HG03039 (cell line): ENCODE data around the gene CPNE4.
"Not testable (repeated sequence)": the region's sequence is repeated elsewhere in the genome, so short reads cannot be mapped to it uniquely, and the experiment has no call there.

Source experiments
- ATAC-seq: cut with Tn5 transposase; IDR thresholded peaks from one replicate; pipeline ENCODE4 v1.9.1; 2021; ENCODE audit warnings: mild to moderate bottlenecking, moderate library complexity; ENCODE audit not compliant: unreplicated experiment

The CPNE4 gene

GRCh38 chr3:132034486-132035464 is at the start of gene CPNE4:
CPNE4 (minus strand) TSS chr3:132035014.
- peak; percentile 74 for ATAC-seq

GRCh38 chr3:132083583-132084279 is 48.9 kb upstream of the CPNE4 start:
- no peak for ATAC-seq

- no peak for ATAC-seq
Measured at GRCh38 chr3:132083159-132083558, 48.3 kb upstream of the CPNE4 start.

- no peak for ATAC-seq
Measured at GRCh38 chr3:132079147-132079546, 44.3 kb upstream of the CPNE4 start.

- no peak for ATAC-seq
Measured at GRCh38 chr3:132073771-132074170, 39.0 kb upstream of the CPNE4 start.

GRCh38 chr3:132071043-132071442 is 36.2 kb upstream of the CPNE4 start:
- no peak for ATAC-seq

- ATAC-seq = no peak
Measured at GRCh38 chr3:132064114-132064513, 29.3 kb upstream of the CPNE4 start.

- no peak for ATAC-seq
Measured at GRCh38 chr3:132062535-132062934, 27.7 kb upstream of the CPNE4 start.

- ATAC-seq = no peak
Measured at GRCh38 chr3:132055872-132056271, 21.1 kb upstream of the CPNE4 start.

- no peak for ATAC-seq
Measured at GRCh38 chr3:132047209-132047608, 12.4 kb upstream of the CPNE4 start.

GRCh38 chr3:132044874-132045273 is 10.1 kb upstream of the CPNE4 start:
- ATAC-seq = not testable (repeated sequence)

- ATAC-seq = no peak
Measured at GRCh38 chr3:132042681-132043080, 7.9 kb upstream of the CPNE4 start.

GRCh38 chr3:132038198-132038825 is 3.5 kb upstream of the CPNE4 start:
- ATAC-seq = no peak

- ATAC-seq = no peak
Measured at GRCh38 chr3:132037581-132037980, 2.8 kb upstream of the CPNE4 start.

- ATAC-seq = no peak
Measured at GRCh38 chr3:132037056-132037455, 2.2 kb upstream of the CPNE4 start.

- no peak for ATAC-seq
Measured at GRCh38 chr3:132034097-132034485, 723 bp downstream of the CPNE4 start.

GRCh38 chr3:132033471-132033870 is 1.3 kb downstream of the CPNE4 start:
- ATAC-seq = no peak

- no peak for ATAC-seq
Measured at GRCh38 chr3:132032959-132033358, 1.9 kb downstream of the CPNE4 start.

GRCh38 chr3:132029182-132029902 is 5.5 kb downstream of the CPNE4 start:
- no peak for ATAC-seq

GRCh38 chr3:132022914-132023313 is 11.9 kb downstream of the CPNE4 start:
- no peak for ATAC-seq

GRCh38 chr3:132020058-132020457 is 14.8 kb downstream of the CPNE4 start:
- no peak for ATAC-seq
